Fibroblast of pulmonary artery (primary cell): Measurements from ENCODE around the gene OGDH.

ENCODE experiments used
- DNase-seq: peaks from one replicate; pipeline ENCODE4 v3.0.0-alpha.2; 2010; ENCODE audit warnings: low read depth
- H3K4me3 ChIP-seq: replicated peaks from 2 replicates; pipeline ENCODE4 v1.5.1; 2011; ENCODE audit warnings: low read depth, mild to moderate bottlenecking, control low read depth, low read length, moderate library complexity
- TF ChIP-seq, protein P1 (sequence below): IDR thresholded peaks from 2 replicates; pipeline ENCODE4 v1.5.1; 2011; ENCODE audit warnings: mild to moderate bottlenecking, control low read depth, low read length, inconsistent platforms; ENCODE audit errors: missing control alignments

The OGDH gene

GRCh38 chr7:44646921-44647636, 40.7 kb downstream of the OGDH start:
- TF ChIP-seq, protein P1, sequence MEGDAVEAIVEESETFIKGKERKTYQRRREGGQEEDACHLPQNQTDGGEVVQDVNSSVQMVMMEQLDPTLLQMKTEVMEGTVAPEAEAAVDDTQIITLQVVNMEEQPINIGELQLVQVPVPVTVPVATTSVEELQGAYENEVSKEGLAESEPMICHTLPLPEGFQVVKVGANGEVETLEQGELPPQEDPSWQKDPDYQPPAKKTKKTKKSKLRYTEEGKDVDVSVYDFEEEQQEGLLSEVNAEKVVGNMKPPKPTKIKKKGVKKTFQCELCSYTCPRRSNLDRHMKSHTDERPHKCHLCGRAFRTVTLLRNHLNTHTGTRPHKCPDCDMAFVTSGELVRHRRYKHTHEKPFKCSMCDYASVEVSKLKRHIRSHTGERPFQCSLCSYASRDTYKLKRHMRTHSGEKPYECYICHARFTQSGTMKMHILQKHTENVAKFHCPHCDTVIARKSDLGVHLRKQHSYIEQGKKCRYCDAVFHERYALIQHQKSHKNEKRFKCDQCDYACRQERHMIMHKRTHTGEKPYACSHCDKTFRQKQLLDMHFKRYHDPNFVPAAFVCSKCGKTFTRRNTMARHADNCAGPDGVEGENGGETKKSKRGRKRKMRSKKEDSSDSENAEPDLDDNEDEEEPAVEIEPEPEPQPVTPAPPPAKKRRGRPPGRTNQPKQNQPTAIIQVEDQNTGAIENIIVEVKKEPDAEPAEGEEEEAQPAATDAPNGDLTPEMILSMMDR, result no peak
- DNase-seq, result no peak
- H3K4me3 ChIP-seq, result no peak overlapping the region

- TF ChIP-seq, protein P1, result no peak
These were observed 41.7 kb downstream of the OGDH start for GRCh38 chr7:44647981-44648714.

DNA sequence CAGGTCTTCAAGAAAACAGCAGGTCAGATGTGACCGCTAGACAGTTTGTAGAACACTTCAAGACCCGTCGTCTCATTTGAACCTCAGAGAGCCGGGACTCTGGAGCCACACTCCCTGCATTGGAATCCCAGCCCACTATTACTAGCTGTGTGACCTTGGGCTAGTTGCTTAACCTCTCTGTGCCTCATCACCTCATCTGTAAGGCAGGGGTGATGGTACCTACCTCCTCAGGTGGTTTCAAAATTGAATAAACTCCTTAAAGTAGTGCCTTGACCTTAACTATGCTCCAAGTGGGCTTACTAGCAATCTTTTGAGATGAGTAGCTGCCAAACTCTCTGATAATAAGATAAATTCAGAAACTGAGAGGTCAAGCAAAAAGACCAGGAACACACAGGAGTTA, 43.8 kb downstream of the OGDH start:
- TF ChIP-seq, protein P1, result no peak
- no peak for DNase-seq
- H3K4me3 ChIP-seq, result no peak overlapping the region

More at GRCh38 chr7:44647981-44648714, 41.7 kb downstream of the OGDH start:
- no peak overlapping the region for H3K4me3 ChIP-seq
- DNase-seq, result no peak

DNA sequence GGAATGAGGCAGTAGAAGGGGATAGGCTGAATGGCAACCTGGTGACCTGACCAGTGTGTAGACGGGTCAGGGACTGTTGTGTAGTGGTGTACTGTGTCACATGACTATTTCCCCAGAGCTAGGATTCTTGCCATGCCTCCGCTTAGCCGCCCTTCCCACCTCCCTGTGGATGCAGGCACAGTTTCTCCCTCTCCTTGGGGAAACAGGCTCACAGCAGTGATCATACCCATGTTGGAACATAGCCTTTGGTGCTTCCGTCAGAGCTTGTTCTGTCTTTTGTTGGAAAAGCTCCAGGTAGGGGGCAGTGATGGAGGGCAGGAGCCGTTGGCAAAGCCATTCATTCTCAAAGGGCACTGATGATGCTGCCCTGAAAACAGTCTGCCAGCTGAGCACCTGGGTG, 44.3 kb downstream of the OGDH start:
- no peak overlapping the region for H3K4me3 ChIP-seq
- no peak for DNase-seq

DNA sequence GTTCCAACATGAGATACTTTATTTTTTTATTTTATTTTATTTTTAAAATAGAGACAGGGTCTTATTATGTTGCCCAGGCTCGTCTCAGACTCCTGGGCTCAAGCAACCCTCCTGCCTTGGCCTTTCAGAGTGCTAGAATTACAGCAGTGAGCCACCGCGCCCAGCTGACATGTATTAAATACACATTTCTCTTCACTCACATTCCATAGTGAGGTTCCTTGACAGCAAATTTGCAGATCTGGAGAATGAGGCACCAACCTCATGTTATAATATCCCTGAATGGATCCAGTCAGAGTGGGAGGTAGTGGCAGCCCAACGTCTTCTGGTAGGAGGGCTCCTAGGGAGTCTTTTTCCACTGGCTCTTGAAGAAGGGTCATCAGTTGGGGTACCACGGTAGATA, 46.1 kb downstream of the OGDH start:
- TF ChIP-seq, protein P1, result no peak
- no peak overlapping the region for H3K4me3 ChIP-seq
- DNase-seq, result no peak

More for the DNA sequence above, 44.3 kb downstream of the OGDH start:
- TF ChIP-seq, protein P1, result no peak

DNA sequence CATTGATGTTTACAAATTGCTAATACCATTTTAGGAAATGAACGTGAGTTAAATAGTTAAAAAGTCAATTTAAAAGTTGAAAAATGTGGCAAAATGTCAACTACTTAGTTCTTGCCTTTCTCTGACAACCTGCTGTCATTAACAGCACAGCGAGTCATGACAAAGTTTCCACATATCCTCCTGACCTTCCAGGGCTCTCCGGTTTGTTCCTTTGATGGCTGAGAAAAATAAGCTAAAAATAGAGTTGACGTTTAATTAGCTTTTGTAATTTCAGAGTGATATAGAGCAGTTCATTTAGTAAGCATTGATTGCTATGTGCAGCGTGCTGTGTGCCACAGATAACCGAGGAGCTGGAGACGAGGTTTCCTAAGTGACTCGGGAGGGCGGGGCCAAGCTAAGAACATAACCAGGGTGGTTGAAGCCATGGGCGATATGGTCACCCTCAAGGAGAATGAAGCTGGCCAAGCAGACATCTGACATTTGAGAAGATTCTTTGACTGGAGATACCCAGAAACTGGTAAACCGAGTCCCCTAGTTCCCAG, 47.9 kb downstream of the OGDH start:
- no peak overlapping the region for H3K4me3 ChIP-seq
- TF ChIP-seq, protein P1, result no peak
- DNase-seq, result no peak

DNA sequence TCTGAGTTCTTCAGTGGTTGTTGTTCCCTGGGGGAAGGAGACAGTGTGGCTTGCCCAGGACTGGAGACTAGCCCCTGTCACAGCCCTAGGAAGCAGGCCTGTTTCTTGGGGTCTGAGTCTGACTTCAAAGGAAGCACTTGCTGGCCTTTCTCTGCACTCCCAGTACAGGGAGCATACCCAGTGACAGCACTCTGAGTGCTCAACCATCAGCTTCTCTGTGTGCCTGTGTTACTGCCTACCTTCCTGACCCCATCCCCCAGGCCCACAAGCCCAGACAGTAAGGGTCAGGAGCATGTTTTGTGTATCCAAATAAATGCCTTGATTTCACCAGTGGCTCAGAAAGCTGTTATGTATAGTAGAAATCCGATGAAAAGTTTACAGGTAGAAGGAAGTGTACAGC, 48.9 kb downstream of the OGDH start:
- TF ChIP-seq, protein P1, result no peak
- H3K4me3 ChIP-seq, result no peak overlapping the region
- DNase-seq, result no peak
